K562 treated with DMSO at 1 percent for 48 hours (cell line): ENCODE measurements around the gene TLK1. TPM values are rescaled to one million over a fixed set of nuclear protein-coding genes. Genes with fewer than 3 reads are reported as not detected.

Experiments
- total RNA-seq: library from RNA; unstranded; fragments of 300-600 nt; gene quantifications from 2 replicates; pipeline ENCODE4 v1.2.3, GENCODE V29; 2022; ENCODE audit warnings: low replicate concordance; ENCODE audit errors: extremely low read depth

TLK1 gene
- total RNA-seq = not detected in 2 replicates

DNA sequence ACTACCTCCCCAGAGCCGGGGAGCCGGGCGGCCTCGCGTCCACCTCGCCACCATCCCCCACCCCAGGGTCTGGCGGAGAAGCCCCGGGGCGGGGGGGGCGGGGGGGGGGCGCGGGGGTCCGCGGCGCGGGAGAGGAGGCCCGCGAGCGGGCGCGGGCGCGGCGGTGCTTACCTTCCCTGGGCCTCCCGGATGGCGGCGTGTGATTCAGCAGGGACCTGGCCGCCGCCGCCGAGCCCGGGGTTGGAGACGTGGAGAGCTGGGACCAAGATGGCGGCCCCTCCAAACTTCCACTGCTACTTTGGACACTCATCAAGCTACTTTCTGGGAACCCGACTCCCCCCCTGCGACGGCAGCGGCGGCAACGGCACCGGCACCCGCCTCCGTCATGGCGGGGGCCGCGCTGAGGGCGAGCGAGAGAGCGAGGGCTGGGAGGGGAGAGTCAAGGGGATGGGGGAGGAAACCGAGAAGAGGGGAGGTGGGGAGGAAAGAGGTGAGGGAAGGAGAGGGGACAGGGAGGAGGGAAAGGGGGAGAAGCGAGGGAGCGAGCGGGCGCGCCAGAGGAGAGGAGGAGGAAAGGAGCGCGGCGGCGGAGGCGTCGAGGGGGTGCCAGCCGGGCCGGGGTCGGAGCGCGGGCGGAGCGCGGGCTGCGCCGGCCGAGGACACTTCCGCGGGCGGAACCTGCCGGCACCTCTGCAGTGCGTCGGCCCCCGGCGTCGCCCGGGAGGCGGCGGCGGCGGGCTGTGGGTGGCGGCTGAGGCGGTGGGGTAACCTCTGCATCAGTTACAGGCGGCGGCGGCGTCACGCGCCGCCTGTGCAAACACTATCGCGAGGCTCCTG, at the start of gene TLK1:
Gene TLK1, minus strand, starts transcription at position 775 of the 837 bp plus-strand sequence. Its CDS starts 465 bp downstream, at position 310.

Other genes with a start within 250 kb of the TLK1 start
- not detected in 2 replicates for gene GORASP2, start 231.6 kb downstream of the TLK1 start, total RNA-seq